Peyer's patch (tissue), 4 donors: ENCODE measurements around the gene GHITM. TPM values are rescaled to one million over a fixed set of nuclear protein-coding genes. Genes with fewer than 3 reads are reported as not detected.
"Not testable (repeated sequence)": the region's sequence is repeated elsewhere in the genome, so short reads cannot be mapped to it uniquely, and the experiment has no call there.

Experiments
- DNase-seq, 3 donors: peaks; one replicate each; pipeline ENCODE4 v3.0.0-alpha.2; 2017 to 2019
- H3K27ac ChIP-seq, 4 donors: fragments of 200-600 bp; sonication (generic); one replicate each; pipeline ENCODE4 v1.5.1; 2016 to 2019
- H3K27me3 ChIP-seq, 2 donors: fragments of 200-600 bp; sonication (generic); one replicate each; pipeline ENCODE4 v1.5.1; 2019
- H3K36me3 ChIP-seq, 3 donors: fragments of 200-600 bp; sonication (generic); one replicate each; pipeline ENCODE4 v1.5.1; 2016 to 2019
- H3K4me1 ChIP-seq, 4 donors: fragments of 200-600 bp; sonication (generic); one replicate each; pipeline ENCODE4 v1.5.1; 2016 to 2019
- H3K4me3 ChIP-seq, 4 donors: fragments of 200-600 bp; sonication (generic); 1 replicate in 3 of 4; 2 replicates in 1 of 4; pipeline ENCODE4 v1.5.1; 2016 to 2019; ENCODE audit warnings: mild to moderate bottlenecking in 1 of 4
- H3K9me3 ChIP-seq, 4 donors: fragments of 200-600 bp; sonication (generic); one replicate each; pipeline ENCODE4 v1.5.1; 2016 to 2019; ENCODE audit warnings: mild to moderate bottlenecking in 1 of 4
- CTCF ChIP-seq, 6 experiments: fragments of 450-650 bp in 4 of 6; fragments of 200-600 bp in 2 of 6; sonication (generic) in 1 of 6; IDR thresholded peaks; one replicate each; pipeline ENCODE4 v1.5.1; 2017 to 2019; ENCODE audit warnings: antibody characterized with exemption in 6 of 6, mild to moderate bottlenecking in 3 of 6, moderate library complexity in 1 of 6
- POLR2A ChIP-seq, 2 donors: fragments of 450-650 bp; IDR thresholded peaks; one replicate each; pipeline ENCODE4 v1.5.1; 2017; ENCODE audit warnings: antibody characterized with exemption in 2 of 2, mild to moderate bottlenecking in 2 of 2, moderate library complexity in 2 of 2
- total RNA-seq, 4 donors: library from RNA; depleted of rRNA; stranded (reverse); fragments of >200 nt; gene quantifications; one replicate each; pipeline ENCODE4 v1.1.0, GENCODE V29; 2016

GHITM gene
- total RNA-seq, 4 donors from 2014 or later, result 111 to 270 (median 143) TPM

GRCh38 chr10:84138478-84139125 lies 707 bp upstream of the GHITM start:
- Histone ChIP-seq H3K9me3 (no peaks in the 10 kb centered on the region), H3K27me3 (no peaks in the 10 kb centered on the region), H3K4me1 (peaks cover 2 to 16% (median 7%) of the 10 kb centered on the region in 4 donors), H3K36me3 (peaks cover 0 to 20% (median 0%) of the 10 kb centered on the region in 3 donors), H3K27ac (peak overlapping the region; percentile 95 to 99 (median 98)), H3K4me3 (peak overlapping the region; percentile 73 to 98 (median 90))
- DNase-seq, result peak; percentile 21 to 71 (median 66)
- TF ChIP-seq POLR2A (IDR thresholded peaks at IDR 0.05) (no peak), CTCF (IDR thresholded peaks at IDR 0.05) (no peak)

GRCh38 chr10:84140036-84140379 lies 699 bp downstream of the GHITM start:
- peaks cover 0 to 34% (median 0%) of the 10 kb centered on the region in 3 donors for H3K36me3 ChIP-seq
- no peak for DNase-seq
- H3K4me1 ChIP-seq, result peaks cover 2 to 16% (median 7%) of the 10 kb centered on the region in 4 donors
- no peaks in the 10 kb centered on the region for H3K27me3 ChIP-seq
- TF ChIP-seq CTCF (IDR thresholded peaks at IDR 0.05) (no peak), POLR2A (IDR thresholded peaks at IDR 0.05) (no peak)
- peak overlapping the region; percentile 95 to 99 (median 98) for H3K27ac ChIP-seq
- no peaks in the 10 kb centered on the region for H3K9me3 ChIP-seq
- peak overlapping the region; percentile 73 to 98 (median 90) for H3K4me3 ChIP-seq

GRCh38 chr10:84147347-84147746 lies 8.0 kb downstream of the GHITM start:
- TF ChIP-seq CTCF (IDR thresholded peaks at IDR 0.05) (no peak), POLR2A (IDR thresholded peaks at IDR 0.05) (no peak)
- no peak for DNase-seq
- peaks cover 0 to 98% (median 0%) of the 10 kb centered on the region in 3 donors for H3K36me3 ChIP-seq

GRCh38 chr10:84148006-84148597 lies 8.8 kb downstream of the GHITM start:
- H3K27ac ChIP-seq, H3K9me3 ChIP-seq, DNase-seq, H3K27me3 ChIP-seq, H3K4me3 ChIP-seq, H3K4me1 ChIP-seq: not testable (repeated sequence)
- peaks cover 0 to 98% (median 0%) of the 10 kb centered on the region in 3 donors for H3K36me3 ChIP-seq
- TF ChIP-seq CTCF (IDR thresholded peaks at IDR 0.05), result peak; percentile 60 to 78 (median 71)

More at GRCh38 chr10:84147347-84147746, 8.0 kb downstream of the GHITM start:
- Histone ChIP-seq H3K4me1 (no peaks in the 10 kb centered on the region), H3K4me3 (no peak overlapping the region), H3K27ac (no peak overlapping the region), H3K9me3 (no peaks in the 10 kb centered on the region), H3K27me3 (no peaks in the 10 kb centered on the region)

GRCh38 chr10:84149854-84150253 lies 10.5 kb downstream of the GHITM start:
- peaks cover 0 to 98% (median 0%) of the 10 kb centered on the region in 3 donors for H3K36me3 ChIP-seq
- H3K4me1 ChIP-seq, result no peaks in the 10 kb centered on the region
- H3K4me3 ChIP-seq, result no peak overlapping the region
- TF ChIP-seq CTCF (IDR thresholded peaks at IDR 0.05), result no peak
- no peaks in the 10 kb centered on the region for H3K27me3 ChIP-seq
- no peaks in the 10 kb centered on the region for H3K9me3 ChIP-seq
- H3K27ac ChIP-seq, result no peak overlapping the region
- DNase-seq, result no peak
